ENCODE measurements around the gene ERC2.

ERC2 gene

GRCh38 chr3:56424885-56425284 lies 43.4 kb downstream of the ERC2 start:
- no peak for DNase-seq (ENCODE audit: low read depth)

- no peak for DNase-seq (ENCODE audit: low read depth)
Measured at GRCh38 chr3:56424336-56424735, 43.9 kb downstream of the ERC2 start.

- DNase-seq (ENCODE audit: low read depth): no peak
Measured at GRCh38 chr3:56423661-56424099, 44.6 kb downstream of the ERC2 start.

- no peak for DNase-seq (ENCODE audit: low read depth)
Measured at GRCh38 chr3:56422316-56422715, 46.0 kb downstream of the ERC2 start.

GRCh38 chr3:56421205-56421604 lies 47.1 kb downstream of the ERC2 start:
- DNase-seq (ENCODE audit: low read depth): no peak

- DNase-seq (ENCODE audit: low read depth): no peak
Measured at GRCh38 chr3:56415652-56416051, 52.6 kb downstream of the ERC2 start.

GRCh38 chr3:56413911-56414310 lies 54.4 kb downstream of the ERC2 start:
- no peak for DNase-seq (ENCODE audit: low read depth)

GRCh38 chr3:56411166-56411565 lies 57.1 kb downstream of the ERC2 start:
- DNase-seq (ENCODE audit: low read depth): no peak

GRCh38 chr3:56410576-56410975 lies 57.7 kb downstream of the ERC2 start:
- no peak for DNase-seq (ENCODE audit: low read depth)

- DNase-seq (ENCODE audit: low read depth): no peak
Measured at GRCh38 chr3:56409790-56410189, 58.5 kb downstream of the ERC2 start.

- no peak for DNase-seq (ENCODE audit: low read depth)
Measured at GRCh38 chr3:56408761-56409196, 59.5 kb downstream of the ERC2 start.

GRCh38 chr3:56406826-56407515 lies 61.3 kb downstream of the ERC2 start:
- DNase-seq (ENCODE audit: low read depth): no peak

GRCh38 chr3:56404884-56405283 lies 63.4 kb downstream of the ERC2 start:
- DNase-seq (ENCODE audit: low read depth): no peak

GRCh38 chr3:56398659-56399058 lies 69.6 kb downstream of the ERC2 start:
- no peak for DNase-seq (ENCODE audit: low read depth)

- no peak for DNase-seq (ENCODE audit: low read depth)
Measured at GRCh38 chr3:56397798-56398197, 70.5 kb downstream of the ERC2 start.

GRCh38 chr3:56389183-56389830 lies 79.0 kb downstream of the ERC2 start:
- no peak for DNase-seq (ENCODE audit: low read depth)

GRCh38 chr3:56383092-56383491 lies 85.2 kb downstream of the ERC2 start:
- DNase-seq (ENCODE audit: low read depth): no peak

GRCh38 chr3:56379723-56380287 lies 88.5 kb downstream of the ERC2 start:
- DNase-seq (ENCODE audit: low read depth): no peak

- no peak for DNase-seq (ENCODE audit: low read depth)
Measured at GRCh38 chr3:56375654-56376053, 92.6 kb downstream of the ERC2 start.

GRCh38 chr3:56373386-56373785 lies 94.9 kb downstream of the ERC2 start:
- no peak for DNase-seq (ENCODE audit: low read depth)

- no peak for DNase-seq (ENCODE audit: low read depth)
Measured at GRCh38 chr3:56370991-56371775, 97.1 kb downstream of the ERC2 start.

- no peak for DNase-seq (ENCODE audit: low read depth)
Measured at GRCh38 chr3:56369914-56370313, 98.4 kb downstream of the ERC2 start.

- no peak for DNase-seq (ENCODE audit: low read depth)
Measured at GRCh38 chr3:56368846-56369245, 99.4 kb downstream of the ERC2 start.
